ENCODE results near the gene CYLD. TPM values are rescaled to one million over a fixed set of nuclear protein-coding genes. Genes with fewer than 3 reads are reported as not detected.

Gene CYLD
- total and polyA plus RNA-seq, 2 donors (not counting 3 experiments of a cell fraction or from before 2014, with no cell fraction given) = 7.4 to 21.5 TPM

- H3K4me2 ChIP-seq (ENCODE audit: insufficient read depth, low read length) = no peak overlapping the region
- H3K4me3 ChIP-seq (replicated peaks in 1 of 3; ENCODE audit: insufficient read depth in 1 of 3, low read depth in 1 of 3, low read length in 3 of 3) = no peak overlapping the region
- no peaks in the 10 kb centered on the region for H3K4me1 ChIP-seq (ENCODE audit: control insufficient read depth, extremely low read depth, insufficient read depth, low read length)
- CTCF ChIA-PET = interaction anchor here (1.4 to 1.8 kb wide), 3 partner anchors 54 to 87 kb away, joined by 4 to 6 read pairs (median 5); no protein-coding TSS in a partner anchor
- FAIRE-seq = no peak
- TF ChIP-seq MYC (IDR thresholded peaks at IDR 0.05; ENCODE audit: low read depth, low read length) (no peak), EZH2 (IDR thresholded peaks at IDR 0.05; ENCODE audit: borderline replicate concordance, low read depth, low read length, severe bottlenecking) (no peak), JUN (IDR thresholded peaks at IDR 0.05; ENCODE audit: borderline replicate concordance, insufficient read depth, insufficient read length, low read depth) (no peak), FOS (IDR thresholded peaks at IDR 0.05; ENCODE audit: borderline replicate concordance, insufficient read depth, low read length) (no peak), CTCF (IDR thresholded peaks at IDR 0.05; ENCODE audit: extremely low read depth in 1 of 2, insufficient read depth in 1 of 2, low read depth in 1 of 2, low read length in 2 of 2) (no peak), GATA2 (IDR thresholded peaks at IDR 0.05; ENCODE audit: insufficient read depth, insufficient read length, low read depth, low read length) (no peak), POLR2AphosphoS5 (IDR thresholded peaks at IDR 0.05; ENCODE audit: insufficient read depth, low read depth, low read length) (no peak), MAX (IDR thresholded peaks at IDR 0.05; ENCODE audit: insufficient read depth, insufficient read length) (no peak), POLR2A (IDR thresholded peaks at IDR 0.05; ENCODE audit: low read depth, low read length) (no peak)
- H3K27ac ChIP-seq (ENCODE audit: insufficient read depth, low read depth, low read length) = no peak overlapping the region
- no peak overlapping the region for H3K9ac ChIP-seq (replicated peaks; ENCODE audit: extremely low read depth, insufficient read depth, low read length)
- BruUV-seq (replicated peaks) = no TSS peak
- H3K79me2 ChIP-seq (ENCODE audit: control insufficient read depth, insufficient read depth, low read length) = no peaks in the 10 kb centered on the region
- no peak for DNase-seq (ENCODE audit: low read depth, low spot score)
- no peak overlapping the region for H2AFZ ChIP-seq (ENCODE audit: low read depth, low read length)
- no peaks in the 10 kb centered on the region for H3K27me3 ChIP-seq (ENCODE audit: control insufficient read depth in 2 of 2, insufficient read depth in 2 of 2, low read length in 2 of 2)
- POLR2A ChIA-PET = no interaction called here
- no peaks in the 10 kb centered on the region for H3K9me1 ChIP-seq (replicated peaks; ENCODE audit: control insufficient read depth, extremely low read depth, insufficient read depth, low read length)
- H3K9me3 ChIP-seq (replicated peaks; ENCODE audit: control insufficient read depth, insufficient read depth, low read length) = no peaks in the 10 kb centered on the region
- intact Hi-C loops (cut with micrococcal nuclease) (no loop called here), dilution Hi-C loops (cut with MboI; ENCODE audit: extremely low pct_ligation_motif_present, low sequenced_read_pairs) (no loop called here)
- no peaks in the 10 kb centered on the region for H4K20me1 ChIP-seq (replicated peaks; ENCODE audit: control insufficient read depth, extremely low read depth, insufficient read depth, low read length)
- H3K36me3 ChIP-seq (ENCODE audit: control insufficient read depth in 2 of 2, extremely low read depth in 1 of 2, insufficient read depth in 2 of 2, low read length in 2 of 2) = no peaks in the 10 kb centered on the region
Observed at GRCh38 chr16:50719401-50720337, 22.2 kb upstream of the CYLD start.

Measured in endothelial cell of umbilical vein (primary cell).